GM20000 (cell line): ENCODE measurements around the gene PWWP2B.

ENCODE experiments used
- DNase-seq: peaks from one replicate; pipeline ENCODE4 v3.0.0; 2012; ENCODE audit warnings: low spot score
- TF ChIP-seq, protein P1 (sequence below): IDR thresholded peaks from 2 replicates; pipeline ENCODE4 v1.5.1; 2012; ENCODE audit warnings: mild to moderate bottlenecking, control low read depth; ENCODE audit errors: extremely low read depth, missing control alignments

Gene PWWP2B

GRCh38 chr10:132357286-132358058 is 39.5 kb upstream of the PWWP2B start:
- TF ChIP-seq, protein P1, sequence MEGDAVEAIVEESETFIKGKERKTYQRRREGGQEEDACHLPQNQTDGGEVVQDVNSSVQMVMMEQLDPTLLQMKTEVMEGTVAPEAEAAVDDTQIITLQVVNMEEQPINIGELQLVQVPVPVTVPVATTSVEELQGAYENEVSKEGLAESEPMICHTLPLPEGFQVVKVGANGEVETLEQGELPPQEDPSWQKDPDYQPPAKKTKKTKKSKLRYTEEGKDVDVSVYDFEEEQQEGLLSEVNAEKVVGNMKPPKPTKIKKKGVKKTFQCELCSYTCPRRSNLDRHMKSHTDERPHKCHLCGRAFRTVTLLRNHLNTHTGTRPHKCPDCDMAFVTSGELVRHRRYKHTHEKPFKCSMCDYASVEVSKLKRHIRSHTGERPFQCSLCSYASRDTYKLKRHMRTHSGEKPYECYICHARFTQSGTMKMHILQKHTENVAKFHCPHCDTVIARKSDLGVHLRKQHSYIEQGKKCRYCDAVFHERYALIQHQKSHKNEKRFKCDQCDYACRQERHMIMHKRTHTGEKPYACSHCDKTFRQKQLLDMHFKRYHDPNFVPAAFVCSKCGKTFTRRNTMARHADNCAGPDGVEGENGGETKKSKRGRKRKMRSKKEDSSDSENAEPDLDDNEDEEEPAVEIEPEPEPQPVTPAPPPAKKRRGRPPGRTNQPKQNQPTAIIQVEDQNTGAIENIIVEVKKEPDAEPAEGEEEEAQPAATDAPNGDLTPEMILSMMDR: no peak
- no peak for DNase-seq

GRCh38 chr10:132359305-132360040 is 37.5 kb upstream of the PWWP2B start:
- DNase-seq: no peak
- TF ChIP-seq, protein P1: no peak

- TF ChIP-seq, protein P1: peak; percentile 35
- DNase-seq: no peak
Measured at GRCh38 chr10:132360766-132361447, 36.1 kb upstream of the PWWP2B start.

DNA sequence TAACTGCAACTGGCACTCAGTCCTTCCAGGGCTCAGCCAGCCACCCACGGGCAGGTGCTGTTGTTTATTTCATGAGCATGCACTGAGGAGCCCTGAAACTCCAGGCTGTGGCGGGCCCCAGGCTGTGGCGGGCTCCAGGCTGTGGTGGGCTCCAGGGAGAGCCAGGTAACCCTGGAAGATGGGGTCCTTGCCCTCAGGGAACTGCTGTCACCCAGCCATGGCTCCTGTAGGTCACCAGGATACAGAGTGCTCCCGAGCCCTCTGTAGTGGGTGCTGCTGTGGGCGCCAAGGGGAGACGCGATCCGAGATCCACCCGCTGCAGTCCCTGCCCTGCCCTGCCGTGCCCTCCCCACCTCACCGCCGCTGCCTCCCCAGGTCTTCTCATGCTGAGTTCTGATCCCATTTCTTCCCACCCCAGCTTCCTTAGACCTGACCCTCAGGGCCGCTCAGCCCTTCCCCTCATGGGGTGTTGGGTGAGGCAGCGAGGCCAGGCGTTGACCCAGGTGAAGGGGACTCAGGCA is 35.4 kb upstream of the PWWP2B start:
- TF ChIP-seq, protein P1: no peak

DNA sequence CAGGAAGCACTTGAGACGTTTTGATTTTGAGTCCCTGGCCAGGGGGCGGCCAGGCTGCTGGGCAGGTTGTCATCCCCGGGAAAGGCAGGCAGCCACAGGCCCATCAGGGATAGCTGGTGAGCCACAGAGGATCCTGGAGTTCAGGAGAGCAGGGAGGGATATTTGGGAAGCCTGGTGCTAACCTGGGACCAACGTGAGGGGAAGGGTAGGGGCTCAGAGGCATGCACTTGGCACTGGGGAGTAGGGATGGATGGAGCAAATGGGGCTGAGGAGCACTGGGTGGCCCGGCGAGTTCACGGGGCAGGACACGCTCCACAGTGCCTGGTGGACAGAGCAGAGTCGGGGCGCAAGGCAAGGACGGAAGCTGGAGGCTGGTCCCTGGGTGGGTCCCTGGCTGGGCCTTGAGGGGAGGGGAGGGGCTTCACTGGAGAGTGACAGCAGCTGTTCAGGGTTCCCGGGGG is 34.8 kb upstream of the PWWP2B start:
- TF ChIP-seq, protein P1: no peak
- DNase-seq: no peak

More for the DNA sequence above, 35.4 kb upstream of the PWWP2B start:
- no peak for DNase-seq

- no peak for DNase-seq
- TF ChIP-seq, protein P1: no peak
Measured at GRCh38 chr10:132363376-132363775, 33.6 kb upstream of the PWWP2B start.
